GM12865 (cell line): Measurements from ENCODE around the gene ZMYND10.

Experiments used
- DNase-seq: peaks from one replicate; pipeline ENCODE4 v3.0.0; 2010; ENCODE audit warnings: low read depth
- H3K4me3 ChIP-seq: 2 replicates; pipeline ENCODE4 v1.5.1; 2011; ENCODE audit warnings: mild to moderate bottlenecking, low read depth, low read length, control low read depth
- CTCF ChIP-seq: IDR thresholded peaks from 2 replicates; pipeline ENCODE4 v1.5.1; 2011; ENCODE audit warnings: low read length, control low read depth, low read depth, inconsistent platforms; ENCODE audit not compliant: insufficient read depth; ENCODE audit errors: missing control alignments

ZMYND10 gene

DNA sequence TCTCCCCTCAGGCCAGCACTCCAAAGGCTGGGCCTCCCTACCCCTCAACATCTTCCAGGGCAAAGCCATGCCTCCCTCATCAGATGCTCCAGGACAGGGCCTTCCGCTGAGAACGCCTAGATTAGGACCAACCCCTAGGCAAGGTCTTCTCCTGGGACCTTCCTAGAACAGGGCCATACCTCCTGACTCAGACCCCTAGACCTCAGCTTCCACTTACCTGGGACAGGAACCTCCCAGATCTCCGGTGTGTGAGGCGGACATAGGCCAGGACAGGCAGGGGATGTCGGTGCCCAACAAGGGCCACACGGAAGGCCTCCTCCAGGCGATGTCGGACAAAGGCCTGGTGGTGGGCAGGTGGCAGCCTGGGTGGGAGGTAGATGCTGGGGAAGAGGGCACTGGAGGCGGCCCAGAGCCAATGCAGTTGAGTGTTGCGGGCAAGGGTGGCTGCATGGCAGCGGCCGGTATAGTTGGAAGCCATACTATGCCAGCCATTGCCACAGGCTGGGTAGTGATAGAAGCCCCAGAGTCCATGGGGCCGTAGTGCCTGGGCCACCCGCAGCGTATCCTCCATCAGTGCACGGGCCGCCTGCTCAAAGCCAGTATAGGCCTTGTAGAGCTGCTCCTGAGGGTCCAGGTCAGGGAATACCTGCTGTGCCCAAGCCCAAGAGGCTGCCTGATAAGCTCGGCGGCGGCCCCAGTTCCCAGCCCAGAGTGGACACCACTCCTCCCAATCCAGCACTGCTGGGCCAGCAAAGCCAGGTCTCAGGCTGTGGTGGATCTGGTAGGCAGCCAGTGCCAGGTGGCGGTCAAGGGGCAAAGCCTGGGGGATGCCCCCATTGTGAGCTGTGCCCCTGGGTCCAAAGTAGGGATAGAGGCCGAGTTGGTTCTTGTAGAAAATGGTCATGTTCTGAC is 50.8 kb downstream of the ZMYND10 start:
- DNase-seq, result peak; percentile 1
- no peak for TF ChIP-seq CTCF
- H3K4me3 ChIP-seq, result no peak overlapping the region

GRCh38 chr3:50294089-50294488 is 51.4 kb downstream of the ZMYND10 start:
- no peak overlapping the region for H3K4me3 ChIP-seq
- TF ChIP-seq CTCF, result no peak
- DNase-seq, result no peak

- TF ChIP-seq CTCF, result no peak
- peak overlapping the region; percentile 76 for H3K4me3 ChIP-seq
- DNase-seq, result no peak
Measured at GRCh38 chr3:50293079-50293801, 52.3 kb downstream of the ZMYND10 start.

DNA sequence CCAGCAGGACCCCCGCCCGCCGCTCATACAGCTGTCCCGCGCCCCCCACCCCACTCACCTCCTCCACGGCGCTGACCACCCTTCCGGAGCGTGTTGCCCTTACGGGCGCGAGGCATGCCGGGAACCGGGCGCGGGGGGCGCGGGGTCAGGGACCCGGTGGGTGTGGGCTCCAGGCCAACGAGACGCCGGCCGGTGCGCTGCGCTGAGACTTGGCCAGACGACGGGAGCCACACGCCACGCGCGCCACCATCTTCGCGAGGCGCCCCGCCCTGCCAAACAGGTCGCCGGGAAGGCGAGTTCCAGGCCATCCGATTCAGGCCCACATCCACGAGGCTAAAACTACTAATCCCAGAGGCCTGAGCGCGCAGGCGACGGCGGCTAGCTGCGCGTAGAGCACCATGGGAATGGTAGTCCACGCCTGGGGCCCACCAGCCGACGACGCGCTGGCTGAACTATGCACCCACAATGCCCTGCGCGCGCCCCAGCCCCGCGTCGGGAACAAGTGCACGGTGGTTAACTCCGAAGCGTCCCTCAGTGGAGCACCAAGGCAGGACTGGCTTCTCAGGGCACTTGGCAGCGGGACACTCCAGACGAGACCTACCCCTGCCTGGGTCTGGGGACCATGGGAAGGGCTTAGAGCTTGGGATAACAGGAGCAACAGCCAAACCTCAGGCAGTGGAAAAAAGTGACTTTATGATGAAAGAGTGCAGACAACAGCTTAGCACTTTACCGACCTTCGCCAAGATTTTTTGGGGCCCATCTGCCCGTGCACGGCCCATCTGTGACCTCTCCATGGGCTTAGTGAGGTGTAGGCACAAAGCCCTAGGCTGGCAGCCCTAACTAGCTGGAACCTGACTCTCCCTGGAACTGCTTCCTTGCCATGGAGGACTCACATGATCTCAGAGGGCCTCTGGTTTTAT is 53.1 kb downstream of the ZMYND10 start, which contains the start of gene IFRD2:
TSS of gene IFRD2 (minus strand) at position 271 of the 920 bp plus-strand sequence. CDS start at position 116, 155 bp downstream.
- TF ChIP-seq CTCF, result no peak
- peak within 1 kb of the TSS; percentile 82 for H3K4me3 ChIP-seq
- DNase-seq, result peak; percentile 98
